H1 (cell line): ENCODE results near the gene AOPEP. TPM values are rescaled to one million over a fixed set of nuclear protein-coding genes. Genes with fewer than 3 reads are reported as not detected.

Experiments used
- CTCF ChIA-PET: fragments of 300-600 bp; sonication (Branson Sonifier 250); formaldehyde crosslinking; loops from one replicate; lab custom pipeline; 2021; ENCODE audit not compliant: partially characterized antibody; lab: Charles Lee
- POLR2A ChIA-PET: fragments of 300-600 bp; sonication (Branson Sonifier 250); formaldehyde crosslinking; loops from one replicate; lab custom pipeline; 2021; ENCODE audit warnings: inconsistent platforms; ENCODE audit not compliant: partially characterized antibody; lab: Charles Lee
- DNase-seq, 2 experiments: peaks; one replicate each; pipeline versions ENCODE4 v3.0.0 to v3.0.0-alpha.2; 2010 to 2022; ENCODE audit warnings: low spot score in 2 of 2, low read depth in 1 of 2, mixed read lengths in 1 of 2
- FAIRE-seq: peaks from 2 replicates; lab custom pipeline; 2011; peaks lifted over from hg19 to GRCh38; lab: Jason Lieb, UNC
- H2AFZ ChIP-seq: 2 replicates; pipeline ENCODE4 v1.8.1; 2012; ENCODE audit warnings: low read length, inconsistent platforms
- H2AK5ac ChIP-seq: 2 replicates; pipeline ENCODE4 v1.6.1; 2013; ENCODE audit warnings: low read depth, low read length
- H2BK120ac ChIP-seq: replicated peaks from 2 replicates; pipeline ENCODE3; 2013; ENCODE audit warnings: low read depth, low read length, inconsistent platforms
- H2BK12ac ChIP-seq: 2 replicates; pipeline ENCODE4 v1.6.1; 2013; ENCODE audit warnings: low read depth, low read length
- H2BK15ac ChIP-seq: 2 replicates; pipeline ENCODE4 v1.6.1; 2013; ENCODE audit warnings: low read length
- H2BK20ac ChIP-seq: 2 replicates; pipeline ENCODE4 v1.6.1; 2013; ENCODE audit warnings: low read length
- H2BK5ac ChIP-seq: 2 replicates; pipeline ENCODE4 v1.6.1; 2013; ENCODE audit warnings: low read depth, low read length
- H3K14ac ChIP-seq: 2 replicates; pipeline ENCODE4 v1.6.1; 2013; ENCODE audit warnings: inconsistent platforms; ENCODE audit not compliant: insufficient read length
- H3K18ac ChIP-seq: 2 replicates; pipeline ENCODE4 v1.6.1; 2013; ENCODE audit warnings: low read length; ENCODE audit errors: extremely low read depth
- H3K23ac ChIP-seq: 2 replicates; pipeline ENCODE4 v1.6.1; 2013; ENCODE audit warnings: inconsistent platforms; ENCODE audit not compliant: insufficient read length
- H3K23me2 ChIP-seq: 2 replicates; pipeline ENCODE4 v1.6.1; 2013; ENCODE audit warnings: low read depth, low read length
- H3K27ac ChIP-seq: 2 replicates; pipeline ENCODE4 v1.6.1; 2011; ENCODE audit warnings: low read depth, low read length, inconsistent platforms
- H3K27me3 ChIP-seq, 4 experiments: replicated peaks in 1 of 4; 1 replicate in 1 of 4; 2 replicates in 3 of 4; pipeline versions ENCODE4 v1.6.1 to v1.8.1; 2011 to 2013; ENCODE audit warnings: low read length in 3 of 4, mild to moderate bottlenecking in 3 of 4, inconsistent platforms in 2 of 4, mixed read lengths in 2 of 4, moderate library complexity in 1 of 4; ENCODE audit not compliant: control insufficient read depth in 3 of 4, insufficient read depth in 3 of 4; ENCODE audit errors: extremely low read depth in 1 of 4
- H3K36me3 ChIP-seq, 4 experiments: 2 replicates each; pipeline versions ENCODE4 v1.6.1 to v1.8.1; 2011 to 2013; ENCODE audit warnings: mild to moderate bottlenecking in 4 of 4, low read length in 3 of 4, moderate library complexity in 2 of 4, control low read depth in 1 of 4, inconsistent platforms in 1 of 4; ENCODE audit not compliant: insufficient read depth in 4 of 4, control insufficient read depth in 2 of 4
- H3K4ac ChIP-seq: replicated peaks from 2 replicates; pipeline ENCODE3; 2013; ENCODE audit warnings: low read length, low read depth, mixed read lengths, inconsistent platforms; ENCODE audit not compliant: insufficient read length
- H3K4me1 ChIP-seq, 4 experiments: replicated peaks in 1 of 4; 1 replicate in 1 of 4; 2 replicates in 3 of 4; pipeline versions ENCODE4 v1.6.1 to v1.8.1; 2011 to 2013; ENCODE audit warnings: low read length in 3 of 4, inconsistent platforms in 2 of 4, mixed read lengths in 1 of 4; ENCODE audit not compliant: insufficient read depth in 4 of 4, control insufficient read depth in 3 of 4
- H3K4me2 ChIP-seq, 2 experiments: 2 replicates each; pipeline versions ENCODE4 v1.6.1 to v1.8.1; 2011 to 2013; ENCODE audit warnings: low read depth in 2 of 2, low read length in 2 of 2, control low read depth in 1 of 2, inconsistent platforms in 1 of 2, mild to moderate bottlenecking in 1 of 2; ENCODE audit not compliant: insufficient read depth in 1 of 2
- H3K4me3 ChIP-seq, 4 experiments: fragments of 200-600, 300-600 bp in 1 of 4; sonication (generic), shearing (Covaris generic), sonication (Bioruptor Twin) in 1 of 4; 2 replicates each; pipeline versions ENCODE4 v1.5.1 to v1.8.1; 2011 to 2016; ENCODE audit warnings: low read length in 4 of 4, low read depth in 3 of 4, control low read depth in 2 of 4, inconsistent platforms in 2 of 4, mild to moderate bottlenecking in 2 of 4, mixed read lengths in 1 of 4, moderate library complexity in 1 of 4; ENCODE audit not compliant: insufficient read depth in 2 of 4; ENCODE audit errors: extremely low read depth in 1 of 4
- H3K56ac ChIP-seq: replicated peaks from 2 replicates; pipeline ENCODE3; 2013; ENCODE audit warnings: low read depth, mild to moderate bottlenecking, mixed read lengths, low read length, inconsistent platforms; ENCODE audit not compliant: insufficient read length
- H3K79me1 ChIP-seq: 2 replicates; pipeline ENCODE4 v1.6.1; 2013; ENCODE audit warnings: low read depth, low read length, control low read depth
- H3K79me2 ChIP-seq, 2 experiments: 2 replicates each; pipeline versions ENCODE4 v1.6.1 to v1.8.1; 2012 to 2013; ENCODE audit warnings: low read length in 2 of 2, mild to moderate bottlenecking in 2 of 2, inconsistent platforms in 1 of 2; ENCODE audit not compliant: insufficient read depth in 2 of 2, control insufficient read depth in 1 of 2
- H3K9ac ChIP-seq, 4 experiments: replicated peaks in 1 of 4; 1 replicate in 1 of 4; 2 replicates in 3 of 4; pipeline versions ENCODE4 v1.6.1 to v1.8.1; 2011 to 2013; ENCODE audit warnings: low read depth in 3 of 4, low read length in 3 of 4, control low read depth in 2 of 4, mild to moderate bottlenecking in 2 of 4, moderate library complexity in 2 of 4, inconsistent platforms in 1 of 4; ENCODE audit errors: extremely low read depth in 1 of 4
- H3K9me3 ChIP-seq, 2 experiments: 2 replicates each; pipeline versions ENCODE4 v1.6.1 to v1.8.1; 2012 to 2013; ENCODE audit warnings: mild to moderate bottlenecking in 2 of 2, moderate library complexity in 2 of 2, control low read depth in 1 of 2, inconsistent platforms in 1 of 2, low read depth in 1 of 2, low read length in 1 of 2, mixed read lengths in 1 of 2; ENCODE audit not compliant: insufficient read depth in 2 of 2
- H4K20me1 ChIP-seq, 2 experiments: replicated peaks in 1 of 2; 2 replicates each; pipeline versions ENCODE3 to v1.8.1; 2011 to 2013; ENCODE audit warnings: inconsistent platforms in 2 of 2, low read length in 2 of 2, mild to moderate bottlenecking in 1 of 2; ENCODE audit not compliant: insufficient read depth in 2 of 2, control insufficient read depth in 1 of 2
- H4K5ac ChIP-seq: 2 replicates; pipeline ENCODE4 v1.6.1; 2013; ENCODE audit warnings: low read length, low read depth, mixed read lengths, inconsistent platforms; ENCODE audit not compliant: insufficient read length
- H4K8ac ChIP-seq: 2 replicates; pipeline ENCODE4 v1.8.0; 2013; ENCODE audit warnings: mild to moderate bottlenecking, moderate library complexity, low read length, inconsistent platforms; ENCODE audit not compliant: insufficient read depth; ENCODE audit errors: extremely low read depth
- H4K91ac ChIP-seq: replicated peaks from 2 replicates; pipeline ENCODE3; 2013; ENCODE audit warnings: low read length, mixed read lengths, inconsistent platforms; ENCODE audit not compliant: insufficient read length
- BCL11A ChIP-seq, 2 experiments: IDR thresholded peaks; one replicate each; pipeline ENCODE4 v1.6.1; 2011; ENCODE audit warnings: low read depth in 2 of 2, low read length in 2 of 2, mild to moderate bottlenecking in 2 of 2
- EZH2 ChIP-seq: fragments of 200-600 bp; sonication (generic); IDR thresholded peaks from 2 replicates; pipeline ENCODE4 v1.7.1; 2012; ENCODE audit warnings: low read depth, mild to moderate bottlenecking, moderate library complexity, low read length, inconsistent platforms; ENCODE audit not compliant: severe bottlenecking
- FOSL1 ChIP-seq: IDR thresholded peaks from 2 replicates; pipeline ENCODE4 v1.6.1; 2011; ENCODE audit warnings: mild to moderate bottlenecking, low read depth, low read length, moderate library complexity; ENCODE audit not compliant: insufficient read depth
- GTF2F1 ChIP-seq: IDR thresholded peaks from 2 replicates; pipeline ENCODE4 v1.6.1; 2012; ENCODE audit warnings: low read depth, low read length, improper control_type of control experiment, borderline replicate concordance
- HDAC6 ChIP-seq: IDR thresholded peaks from one replicate; pipeline ENCODE4 v1.7.1; 2012; ENCODE audit warnings: low read depth, mild to moderate bottlenecking, inconsistent platforms, low read length, moderate library complexity
- KDM4A ChIP-seq: IDR thresholded peaks from one replicate; pipeline ENCODE4 v1.7.1; 2012; ENCODE audit warnings: low read depth, mild to moderate bottlenecking, moderate library complexity, low read length, inconsistent platforms; ENCODE audit not compliant: severe bottlenecking
- MAFK ChIP-seq: IDR thresholded peaks from 2 replicates; pipeline ENCODE4 v1.6.1; 2012; ENCODE audit warnings: low read depth, mild to moderate bottlenecking, improper control_type of control experiment, low read length
- POLR2A ChIP-seq, 2 experiments: IDR thresholded peaks; 1 replicate in 1 of 2; 2 replicates in 1 of 2; pipeline ENCODE4 v1.6.1; 2011; ENCODE audit warnings: low read depth in 2 of 2, low read length in 2 of 2, mild to moderate bottlenecking in 2 of 2; ENCODE audit errors: control extremely low read depth in 1 of 2
- RXRA ChIP-seq: IDR thresholded peaks from 2 replicates; pipeline ENCODE4 v1.6.1; 2011; ENCODE audit warnings: low read depth, mild to moderate bottlenecking, low read length, moderate library complexity; ENCODE audit not compliant: insufficient read depth
- SAP30 ChIP-seq: fragments of 300-600 bp; sonication (generic); IDR thresholded peaks from 2 replicates; pipeline ENCODE4 v1.7.1; 2012; ENCODE audit warnings: low read length, moderate library complexity, mild to moderate bottlenecking, inconsistent platforms; ENCODE audit not compliant: insufficient read depth, insufficient replicate concordance
- SIN3A ChIP-seq, 2 experiments: IDR thresholded peaks in 1 of 2; conservative IDR thresholded peaks in 1 of 2; 2 replicates each; pipeline ENCODE4 v1.6.1; 2011 to 2012; ENCODE audit warnings: low read length in 2 of 2, improper control_type of control experiment in 1 of 2, low read depth in 1 of 2, mild to moderate bottlenecking in 1 of 2
- ZNF274 ChIP-seq: IDR thresholded peaks from 2 replicates; pipeline ENCODE4 v1.7.0; 2012; ENCODE audit warnings: low read length, borderline replicate concordance; ENCODE audit errors: extremely low read depth
- WGBS, 2 experiments: shearing (Covaris generic) in 1 of 2; methylation state at CpG; one replicate each; pipeline versions ENCODE4 v1.1.6 to v1.1.7; 2013 to 2015; ENCODE audit warnings: low lambda C conversion rate in 2 of 2, mixed read lengths in 2 of 2, inconsistent platforms in 1 of 2, low coverage in 1 of 2, missing lambda C conversion rate in 1 of 2; ENCODE audit not compliant: insufficient replicate concordance in 2 of 2, insufficient coverage in 1 of 2, insufficient read length in 1 of 2; ENCODE audit errors: extremely low coverage in 1 of 2, missing lambda C conversion rate in 1 of 2; 5-methylcytosine and 5-hydroxymethylcytosine counted together
- polyA plus RNA-seq, 7 experiments: library from polyadenylated mRNA; depleted of rRNA in 3 of 7; stranded (reverse) in 5 of 7; unstranded in 2 of 7; fragments of >200 nt in 5 of 7; fragments of 200-250 nt in 2 of 7; gene quantifications; 1 replicate in 5 of 7; 2 replicates in 1 of 7; 4 replicates in 1 of 7; pipeline versions ENCODE4 v1.2.1 to v1.2.3, GENCODE V29; 2011 to 2013; ENCODE audit warnings: missing spikeins in 2 of 7, mixed read lengths in 2 of 7
- total RNA-seq: library from RNA; stranded (reverse); fragmentation: NEBNext Ultra II Directional; extraction: Animal tissue kit (Norgen Biotek cat#: 25700); gene quantifications from 2 replicates; pipeline ENCODE4 v1.2.1, GENCODE V29; 2021

AOPEP gene
- total and polyA plus RNA-seq, 2 of the 8 experiments (the other 6 are each of a cell fraction or from before 2014, with no cell fraction given): 6.1 to 14.3 TPM

- H4K20me1 ChIP-seq: peaks cover 1 to 9% of the 10 kb centered on the region in 2 experiments
- no peaks in the 10 kb centered on the region for H3K79me2 ChIP-seq
- DNase-seq: no peak
- H2AK5ac ChIP-seq: no peak overlapping the region
- no peak overlapping the region for H3K4ac ChIP-seq
- no peak overlapping the region for H2BK20ac ChIP-seq
- WGBS, 2 experiments: 89% methylated on average over 8 of the region's 8 CpGs; no CpG with 5 or more reads in 1 of the 2 experiments
- no peak overlapping the region for H2BK120ac ChIP-seq
- H3K23ac ChIP-seq: no peak overlapping the region
- no peak overlapping the region for H3K4me2 ChIP-seq
- H3K79me1 ChIP-seq: no peaks in the 10 kb centered on the region
- H3K36me3 ChIP-seq: peaks cover 0 to 6% (median 1%) of the 10 kb centered on the region in 4 experiments; a peak in 2 of 8 replicates
- no peak overlapping the region for H3K4me3 ChIP-seq
- H3K4me1 ChIP-seq: peaks cover 0 to 3% (median under 1%) of the 10 kb centered on the region in 4 experiments; a peak in 2 of 7 replicates
- H4K5ac ChIP-seq: no peak overlapping the region
- no peak for FAIRE-seq
- no peak overlapping the region for H2BK5ac ChIP-seq
- no peak overlapping the region for H4K8ac ChIP-seq
- no peaks in the 10 kb centered on the region for H3K9me3 ChIP-seq
- no peak overlapping the region for H3K14ac ChIP-seq
- no peak overlapping the region for H3K9ac ChIP-seq
- H2BK15ac ChIP-seq: no peak overlapping the region
- TF ChIP-seq MAFK (no peak), BCL11A (IDR thresholded peaks at IDR 0.05; ENCODE audit: low read depth in 2 of 2, low read length in 2 of 2) (no peak), GTF2F1 (no peak), ZNF274 (no peak), POLR2A (IDR thresholded peaks at IDR 0.05; ENCODE audit: control extremely low read depth in 1 of 2, low read depth in 2 of 2, low read length in 2 of 2) (no peak), KDM4A (no peak), SIN3A (conservative IDR thresholded peaks at IDR 0.05 in 1 of 2, IDR thresholded peaks at IDR 0.05 in 1 of 2; ENCODE audit: low read depth in 1 of 2, low read length in 2 of 2) (no peak), SAP30 (no peak), RXRA (no peak), FOSL1 (no peak), HDAC6 (no peak), EZH2 (no peak)
- peaks cover 2% of the 10 kb centered on the region; the same call in 1 of the 2 replicates for H3K23me2 ChIP-seq
- H4K91ac ChIP-seq: no peak overlapping the region
- H2AFZ ChIP-seq: no peak overlapping the region
- H3K18ac ChIP-seq: no peak overlapping the region; the same call in 1 of the 2 replicates
- H3K27me3 ChIP-seq: no peaks in the 10 kb centered on the region
- POLR2A ChIA-PET: interaction anchor here (0.7 kb wide), 1 partner anchor 68 kb away, joined by 5 read pairs; no protein-coding TSS in a partner anchor
- no peak overlapping the region for H3K56ac ChIP-seq
- H2BK12ac ChIP-seq: no peak overlapping the region
- H3K27ac ChIP-seq: no peak overlapping the region; the same call in 1 of the 2 replicates
- CTCF ChIA-PET: interaction anchor here (1.1 to 3.6 kb wide), 8 partner anchors 9 to 261 kb away, joined by 3 to 23 read pairs (median 10); no protein-coding TSS in a partner anchor
Observed at GRCh38 chr9:95086564-95086955, 360.1 kb downstream of the AOPEP start.
